Thymus (tissue), 11 donors: ENCODE results near the gene ACKR4. TPM values are rescaled to one million over a fixed set of nuclear protein-coding genes. Genes with fewer than 3 reads are reported as not detected.

Experiments
- DNase-seq, 9 donors: peaks; one replicate each; pipeline ENCODE4 v3.0.0-alpha.2; 2013; ENCODE audit warnings: low spot score in 9 of 9, low read depth in 6 of 9, missing footprints in 1 of 9
- H3K27ac ChIP-seq, 2 donors: one replicate each; pipeline ENCODE4 v1.5.1; 2013; ENCODE audit warnings: control low read depth in 1 of 2, low read depth in 1 of 2, low read length in 1 of 2, mild to moderate bottlenecking in 1 of 2, moderate library complexity in 1 of 2
- H3K27me3 ChIP-seq, 2 donors: one replicate each; pipeline ENCODE4 v1.5.1; 2013; ENCODE audit warnings: low read length in 1 of 2; ENCODE audit not compliant: control insufficient read depth in 2 of 2, insufficient read depth in 1 of 2
- H3K36me3 ChIP-seq, 2 donors: one replicate each; pipeline ENCODE4 v1.5.1; 2013; ENCODE audit warnings: low read length in 1 of 2, mild to moderate bottlenecking in 1 of 2, moderate library complexity in 1 of 2; ENCODE audit not compliant: control insufficient read depth in 2 of 2, insufficient read depth in 2 of 2
- H3K4me1 ChIP-seq, 2 donors: one replicate each; pipeline ENCODE4 v1.5.1; 2013; ENCODE audit warnings: low read length in 2 of 2; ENCODE audit not compliant: control insufficient read depth in 2 of 2, insufficient read depth in 2 of 2
- H3K4me3 ChIP-seq, 2 donors: one replicate each; pipeline ENCODE4 v1.5.1; 2013; ENCODE audit warnings: low read length in 2 of 2, control low read depth in 1 of 2, mild to moderate bottlenecking in 1 of 2
- H3K9me3 ChIP-seq, 2 donors: one replicate each; pipeline ENCODE4 v1.5.1; 2013; ENCODE audit warnings: low read length in 1 of 2, mild to moderate bottlenecking in 1 of 2; ENCODE audit not compliant: control insufficient read depth in 2 of 2, insufficient read depth in 1 of 2
- WGBS: extraction: QIAGEN DNeasy Blood & Tissue Kit; methylation state at CpG from one replicate; pipeline ENCODE4 v1.1.7; 2013; 5-methylcytosine and 5-hydroxymethylcytosine counted together
- polyA plus RNA-seq: library from polyadenylated mRNA; stranded (reverse); fragments of 200-250 nt; gene quantifications from one replicate; pipeline ENCODE4 v1.2.3, GENCODE V29; 2013
- total RNA-seq: library from RNA; stranded (reverse); fragments of 120-200 nt; gene quantifications from one replicate; pipeline ENCODE4 v1.2.4, GENCODE V29; 2013
- donor health status: healthy.

The ACKR4 gene
- total and polyA plus RNA-seq, 2 donors, result 0.71 to 0.94 TPM

DNA sequence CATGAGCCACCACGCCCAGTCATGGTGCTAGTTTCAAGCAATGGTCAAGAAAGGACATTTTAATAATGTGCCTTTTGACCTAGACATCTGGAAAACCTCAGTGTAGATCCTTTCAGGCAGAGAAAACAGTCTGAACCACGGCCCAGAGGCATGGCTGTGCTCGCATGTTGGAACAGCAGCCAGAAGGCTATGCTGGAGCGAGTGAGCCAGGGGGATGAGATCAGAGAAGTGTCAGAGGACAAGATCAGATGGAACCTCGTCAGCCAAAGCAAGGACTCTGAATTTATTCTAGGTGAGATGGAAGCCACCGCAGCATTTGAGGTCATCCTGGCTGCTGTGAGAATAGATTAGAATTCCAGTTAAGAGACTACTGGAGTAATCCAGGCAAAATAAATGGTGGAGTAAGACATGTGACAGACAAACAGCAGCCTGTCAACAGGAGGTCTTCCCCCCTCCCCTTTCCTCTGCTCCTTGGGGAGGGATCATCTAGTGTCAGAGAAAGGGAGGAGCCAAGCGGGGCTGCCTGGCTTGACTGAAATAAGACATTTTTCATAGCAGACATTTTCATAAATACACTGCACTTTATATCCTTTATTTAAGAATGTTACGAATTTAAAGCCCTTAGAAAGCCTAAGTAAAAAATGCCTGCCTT is 40.4 kb upstream of the ACKR4 start:
- Histone ChIP-seq H3K36me3 (no peaks in the 10 kb centered on the region), H3K27ac (no peak overlapping the region), H3K4me3 (no peak overlapping the region), H3K4me1 (no peaks in the 10 kb centered on the region), H3K27me3 (no peaks in the 10 kb centered on the region), H3K9me3 (no peaks in the 10 kb centered on the region)
- WGBS, result 94% methylated on average over 8 of the region's 8 CpGs
- DNase-seq, result no peak

DNA sequence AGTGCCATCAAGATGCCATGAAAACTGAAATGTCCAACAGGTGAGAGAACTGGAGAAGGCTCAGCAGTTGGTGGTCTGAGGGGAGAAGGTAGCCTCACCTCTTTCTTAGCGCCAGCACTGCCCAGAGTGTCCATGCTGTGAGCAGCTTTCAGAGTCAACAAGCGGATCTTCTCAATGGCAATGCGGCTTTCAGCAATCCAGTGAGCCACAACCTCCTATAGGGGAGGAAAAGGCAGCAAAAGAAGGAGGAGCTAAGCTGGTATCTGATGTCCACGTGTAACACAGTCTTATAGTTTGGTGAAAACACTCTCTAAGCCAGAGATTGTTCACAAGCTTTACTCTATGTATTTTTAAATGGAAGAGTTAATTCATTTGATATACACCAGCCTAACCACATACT is 36.1 kb upstream of the ACKR4 start:
- H3K27me3 ChIP-seq, result no peaks in the 10 kb centered on the region
- no peak for DNase-seq
- H3K36me3 ChIP-seq, result no peaks in the 10 kb centered on the region
- no peaks in the 10 kb centered on the region for H3K9me3 ChIP-seq
- H3K27ac ChIP-seq, result no peak overlapping the region
- WGBS, result 95% methylated on average over 4 of the region's 4 CpGs
- no peaks in the 10 kb centered on the region for H3K4me1 ChIP-seq
- no peak overlapping the region for H3K4me3 ChIP-seq

DNA sequence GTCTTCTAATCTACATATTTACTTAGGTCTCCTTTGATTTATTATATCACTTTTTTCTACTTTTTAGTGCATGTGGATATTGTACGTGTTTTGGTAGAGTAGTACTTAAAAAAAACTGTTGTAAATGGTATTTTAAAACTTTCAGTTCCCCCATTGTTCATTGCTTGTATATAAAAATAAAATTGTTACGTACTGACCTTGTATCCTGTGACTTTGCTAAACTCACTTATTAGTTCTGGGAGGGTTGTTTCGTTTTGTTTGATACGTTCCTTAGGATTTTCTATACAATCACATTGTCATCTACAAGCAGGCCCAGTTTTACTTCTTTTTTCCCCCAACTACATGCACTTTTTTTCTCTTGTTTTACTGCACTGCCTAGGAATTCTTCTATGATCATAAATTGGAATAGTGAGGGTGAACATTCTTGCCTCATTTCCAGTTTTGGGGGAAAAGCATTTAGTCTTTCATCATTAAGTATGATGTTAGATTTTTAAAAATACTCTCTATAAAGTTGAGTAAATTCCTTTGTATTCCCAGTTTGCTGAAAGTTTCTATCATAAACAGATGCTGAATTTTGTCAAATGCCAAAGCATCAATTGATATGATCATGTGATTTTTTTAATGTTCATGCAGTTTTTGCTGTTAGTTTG is 33.5 kb upstream of the ACKR4 start:
- H3K36me3 ChIP-seq, result no peaks in the 10 kb centered on the region
- no peak overlapping the region for H3K27ac ChIP-seq
- no peaks in the 10 kb centered on the region for H3K27me3 ChIP-seq
- H3K9me3 ChIP-seq, result no peaks in the 10 kb centered on the region
- 93% methylated on average over 4 of the region's 4 CpGs for WGBS
- no peak for DNase-seq
- H3K4me3 ChIP-seq, result no peak overlapping the region
- H3K4me1 ChIP-seq, result no peaks in the 10 kb centered on the region

- no peaks in the 10 kb centered on the region for H3K9me3 ChIP-seq
- H3K36me3 ChIP-seq, result no peaks in the 10 kb centered on the region
- no peak overlapping the region for H3K27ac ChIP-seq
- no peaks in the 10 kb centered on the region for H3K4me1 ChIP-seq
- no peaks in the 10 kb centered on the region for H3K27me3 ChIP-seq
- H3K4me3 ChIP-seq, result no peak overlapping the region
- no peak for DNase-seq
- 81% methylated on average over 2 of the region's 2 CpGs for WGBS
Observed at GRCh38 chr3:132564070-132564465, 33.0 kb upstream of the ACKR4 start.

DNA sequence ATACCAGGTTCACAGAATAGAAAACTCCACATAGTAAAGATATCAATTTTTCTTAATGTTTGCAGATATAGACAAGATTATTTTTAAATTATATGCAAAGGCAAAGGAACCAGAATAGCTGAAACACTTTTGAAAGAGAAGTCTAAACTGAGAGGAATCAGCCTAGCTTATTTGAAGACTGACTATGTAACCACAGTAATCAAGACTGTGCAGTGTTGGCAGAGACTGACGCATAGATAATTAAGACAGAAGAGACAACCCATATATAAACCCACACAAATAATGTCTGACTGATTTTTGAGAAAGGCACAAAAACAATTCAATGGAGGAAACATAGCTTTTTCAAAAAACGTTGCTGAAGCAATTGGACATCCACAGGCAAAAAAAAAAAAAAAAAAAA is 28.6 kb upstream of the ACKR4 start:
- no peak for DNase-seq
- no peaks in the 10 kb centered on the region for H3K4me1 ChIP-seq
- no peak overlapping the region for H3K27ac ChIP-seq
- no peak overlapping the region for H3K4me3 ChIP-seq
- no peaks in the 10 kb centered on the region for H3K27me3 ChIP-seq
- no peaks in the 10 kb centered on the region for H3K36me3 ChIP-seq
- 97% methylated on average over 2 of the region's 2 CpGs for WGBS
- H3K9me3 ChIP-seq, result no peaks in the 10 kb centered on the region

DNA sequence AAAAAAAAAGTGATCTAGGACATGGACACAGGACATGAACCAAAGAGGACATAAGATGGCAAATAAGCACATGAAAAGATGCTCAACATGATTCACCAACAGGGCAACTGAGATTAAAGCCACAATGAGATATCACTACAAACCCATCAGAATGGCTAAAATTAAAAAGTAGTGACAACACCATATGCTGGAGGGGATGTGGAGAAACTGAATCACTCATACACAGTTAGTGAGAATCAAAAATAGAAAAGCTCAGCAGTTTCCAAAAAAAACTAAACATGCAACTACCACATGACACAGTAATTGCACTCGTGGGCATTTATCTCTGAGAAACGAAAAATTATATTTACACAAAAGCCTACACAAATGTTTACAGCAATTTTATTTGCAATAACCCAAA is 27.9 kb upstream of the ACKR4 start:
- Histone ChIP-seq H3K36me3 (no peaks in the 10 kb centered on the region), H3K9me3 (no peaks in the 10 kb centered on the region), H3K4me3 (no peak overlapping the region), H3K27ac (no peak overlapping the region), H3K27me3 (no peaks in the 10 kb centered on the region), H3K4me1 (no peaks in the 10 kb centered on the region)
- DNase-seq, result no peak
- WGBS, result 93% methylated on average over 2 of the region's 2 CpGs

DNA sequence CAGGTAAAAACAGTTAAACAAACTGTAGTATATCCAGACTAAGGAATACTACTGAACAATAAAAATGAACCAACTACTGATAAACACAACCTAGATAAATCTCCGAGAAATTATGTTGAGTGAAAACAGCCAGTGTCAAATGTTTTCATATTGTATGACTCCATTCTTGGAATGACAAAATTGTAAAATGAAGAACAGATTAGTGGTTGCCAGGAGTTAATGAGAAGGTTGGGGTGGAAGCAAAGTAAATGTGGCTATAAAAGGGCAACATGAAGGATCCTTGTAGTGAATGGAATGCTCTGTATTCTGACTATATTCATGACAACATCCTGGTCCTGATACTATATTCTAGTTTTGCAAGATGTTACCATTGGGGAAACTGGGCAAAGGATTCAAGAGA is 27.5 kb upstream of the ACKR4 start:
- no peaks in the 10 kb centered on the region for H3K4me1 ChIP-seq
- no peaks in the 10 kb centered on the region for H3K27me3 ChIP-seq
- no peaks in the 10 kb centered on the region for H3K36me3 ChIP-seq
- H3K27ac ChIP-seq, result no peak overlapping the region
- no peak overlapping the region for H3K4me3 ChIP-seq
- 94% methylated on average over 1 of the region's 1 CpG for WGBS
- DNase-seq, result no peak
- H3K9me3 ChIP-seq, result no peaks in the 10 kb centered on the region

- no peaks in the 10 kb centered on the region for H3K27me3 ChIP-seq
- no peaks in the 10 kb centered on the region for H3K9me3 ChIP-seq
- WGBS, result 96% methylated on average over 2 of the region's 2 CpGs
- H3K4me1 ChIP-seq, result no peaks in the 10 kb centered on the region
- H3K36me3 ChIP-seq, result no peaks in the 10 kb centered on the region
- H3K4me3 ChIP-seq, result no peak overlapping the region
- DNase-seq, result no peak
- no peak overlapping the region for H3K27ac ChIP-seq
Observed at GRCh38 chr3:132570016-132570415, 27.1 kb upstream of the ACKR4 start.

DNA sequence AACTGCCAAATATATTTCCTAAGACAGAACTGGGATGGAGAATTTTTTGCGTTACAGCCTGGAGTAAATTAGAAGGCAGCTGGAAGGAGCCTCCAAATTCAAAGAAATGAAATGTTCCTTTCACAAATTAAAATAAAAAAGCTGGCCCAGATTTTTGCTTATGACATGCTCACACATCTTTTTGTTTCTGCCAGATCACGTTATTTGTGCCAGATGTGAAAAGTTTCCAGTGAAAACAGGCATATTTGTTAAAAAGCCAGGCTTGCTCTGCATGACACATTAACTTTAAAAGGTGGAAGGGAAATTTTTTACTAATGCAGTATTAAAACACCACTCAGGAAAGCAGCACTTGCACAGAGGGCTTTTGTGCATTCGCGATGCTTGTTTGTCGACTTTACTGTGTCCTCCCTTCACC is 23.3 kb upstream of the ACKR4 start:
- 96% methylated on average over 5 of the region's 5 CpGs for WGBS
- Histone ChIP-seq H3K36me3 (peaks cover 0 to 6% of the 10 kb centered on the region in 2 donors), H3K4me3 (no peak overlapping the region), H3K27ac (no peak overlapping the region), H3K9me3 (no peaks in the 10 kb centered on the region), H3K27me3 (no peaks in the 10 kb centered on the region), H3K4me1 (no peaks in the 10 kb centered on the region)
- no peak for DNase-seq
